ENCODE measurements around the gene RASL10B.

The RASL10B gene

DNA sequence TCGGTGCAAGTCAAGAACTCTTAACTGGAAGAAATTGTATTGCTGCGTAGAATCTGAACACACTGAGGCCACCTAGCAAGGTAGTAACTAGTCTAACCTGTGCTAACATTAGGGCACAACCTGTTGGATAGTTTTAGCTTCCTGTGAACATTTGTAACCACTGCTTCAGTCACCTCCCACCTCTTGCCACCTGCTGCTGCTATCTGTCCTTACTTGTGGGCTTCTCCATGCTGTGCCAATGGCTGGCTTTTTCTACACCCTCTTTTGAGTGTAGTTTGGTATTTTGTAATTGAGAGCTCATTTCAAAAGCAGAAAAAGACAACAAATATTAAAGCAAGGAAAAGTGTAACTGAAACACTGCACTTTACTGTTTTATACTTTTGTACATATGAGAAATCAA, 7.7 kb upstream of the RASL10B start:
- TF ChIP-seq, protein P1, sequence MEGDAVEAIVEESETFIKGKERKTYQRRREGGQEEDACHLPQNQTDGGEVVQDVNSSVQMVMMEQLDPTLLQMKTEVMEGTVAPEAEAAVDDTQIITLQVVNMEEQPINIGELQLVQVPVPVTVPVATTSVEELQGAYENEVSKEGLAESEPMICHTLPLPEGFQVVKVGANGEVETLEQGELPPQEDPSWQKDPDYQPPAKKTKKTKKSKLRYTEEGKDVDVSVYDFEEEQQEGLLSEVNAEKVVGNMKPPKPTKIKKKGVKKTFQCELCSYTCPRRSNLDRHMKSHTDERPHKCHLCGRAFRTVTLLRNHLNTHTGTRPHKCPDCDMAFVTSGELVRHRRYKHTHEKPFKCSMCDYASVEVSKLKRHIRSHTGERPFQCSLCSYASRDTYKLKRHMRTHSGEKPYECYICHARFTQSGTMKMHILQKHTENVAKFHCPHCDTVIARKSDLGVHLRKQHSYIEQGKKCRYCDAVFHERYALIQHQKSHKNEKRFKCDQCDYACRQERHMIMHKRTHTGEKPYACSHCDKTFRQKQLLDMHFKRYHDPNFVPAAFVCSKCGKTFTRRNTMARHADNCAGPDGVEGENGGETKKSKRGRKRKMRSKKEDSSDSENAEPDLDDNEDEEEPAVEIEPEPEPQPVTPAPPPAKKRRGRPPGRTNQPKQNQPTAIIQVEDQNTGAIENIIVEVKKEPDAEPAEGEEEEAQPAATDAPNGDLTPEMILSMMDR (IDR thresholded peaks at IDR 0.05; ENCODE audit: low read depth, low read length, poor library complexity, severe bottlenecking) = no peak
- TF ChIP-seq EZH2phosphoT487 (IDR thresholded peaks at IDR 0.05; ENCODE audit: borderline replicate concordance, low read length) = no peak
- Histone ChIP-seq H3K4me1 (ENCODE audit: control insufficient read depth, low read length) (peaks cover 12% of the 10 kb centered on the region), H3K36me3 (ENCODE audit: control insufficient read depth, low read length) (peaks cover 13% of the 10 kb centered on the region), H3K27me3 (ENCODE audit: control insufficient read depth, low read length) (no peaks in the 10 kb centered on the region), H3K27ac (ENCODE audit: low read depth, low read length) (no peak overlapping the region), H4K20me1 (ENCODE audit: control insufficient read depth, insufficient read depth, low read depth, low read length) (no peaks in the 10 kb centered on the region; the same call in 1 of the 2 replicates), H3F3A (ENCODE audit: control insufficient read depth, insufficient read depth) (no peaks in the 10 kb centered on the region), H3K4me2 (ENCODE audit: low read length) (no peak overlapping the region), H3K9me2 (replicated peaks; ENCODE audit: control insufficient read depth, low read length) (no peaks in the 10 kb centered on the region), H3K4me3 (ENCODE audit: low read length) (no peak overlapping the region), H3K79me2 (ENCODE audit: control insufficient read depth, low read length) (no peaks in the 10 kb centered on the region), H3K9me3 (ENCODE audit: control insufficient read depth, insufficient read depth, low read length) (no peaks in the 10 kb centered on the region)

DNA sequence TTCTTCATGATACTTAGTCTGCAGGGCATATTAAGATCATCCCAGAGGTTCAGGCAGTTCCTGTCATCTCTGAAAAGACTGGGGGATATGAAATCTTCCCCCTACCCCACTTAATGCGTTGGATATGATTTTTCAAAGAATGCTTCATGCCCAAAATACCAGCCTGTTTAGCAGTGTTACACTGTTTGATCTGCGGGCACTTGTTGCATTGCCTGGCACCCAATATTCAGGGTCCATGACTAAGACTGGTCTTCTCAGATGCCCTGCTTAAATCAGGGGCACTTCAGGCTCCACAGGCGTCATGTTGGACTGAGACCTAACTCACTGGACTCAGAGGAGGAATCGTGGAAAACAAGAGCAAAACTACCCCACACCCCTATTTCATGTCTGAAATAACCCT, 6.4 kb upstream of the RASL10B start:
- H3K9me2 ChIP-seq (replicated peaks; ENCODE audit: control insufficient read depth, low read length) = no peaks in the 10 kb centered on the region
- H4K20me1 ChIP-seq (ENCODE audit: control insufficient read depth, insufficient read depth, low read depth, low read length) = no peaks in the 10 kb centered on the region; the same call in 1 of the 2 replicates
- no peaks in the 10 kb centered on the region for H3F3A ChIP-seq (ENCODE audit: control insufficient read depth, insufficient read depth)
- H3K27me3 ChIP-seq (ENCODE audit: control insufficient read depth, low read length) = no peaks in the 10 kb centered on the region
- no peak overlapping the region for H3K4me3 ChIP-seq (ENCODE audit: low read length)
- H3K4me2 ChIP-seq (ENCODE audit: low read length) = no peak overlapping the region
- H3K4me1 ChIP-seq (ENCODE audit: control insufficient read depth, low read length) = peaks cover 12% of the 10 kb centered on the region
- H3K9me3 ChIP-seq (ENCODE audit: control insufficient read depth, insufficient read depth, low read length) = no peaks in the 10 kb centered on the region
- no peak for TF ChIP-seq EZH2phosphoT487 (IDR thresholded peaks at IDR 0.05; ENCODE audit: borderline replicate concordance, low read length)
- TF ChIP-seq, protein P1 (IDR thresholded peaks at IDR 0.05; ENCODE audit: low read depth, low read length, poor library complexity, severe bottlenecking) = no peak
- no peaks in the 10 kb centered on the region for H3K79me2 ChIP-seq (ENCODE audit: control insufficient read depth, low read length)
- no peak overlapping the region for H3K27ac ChIP-seq (ENCODE audit: low read depth, low read length)
- peaks cover 13% of the 10 kb centered on the region for H3K36me3 ChIP-seq (ENCODE audit: control insufficient read depth, low read length)

DNA sequence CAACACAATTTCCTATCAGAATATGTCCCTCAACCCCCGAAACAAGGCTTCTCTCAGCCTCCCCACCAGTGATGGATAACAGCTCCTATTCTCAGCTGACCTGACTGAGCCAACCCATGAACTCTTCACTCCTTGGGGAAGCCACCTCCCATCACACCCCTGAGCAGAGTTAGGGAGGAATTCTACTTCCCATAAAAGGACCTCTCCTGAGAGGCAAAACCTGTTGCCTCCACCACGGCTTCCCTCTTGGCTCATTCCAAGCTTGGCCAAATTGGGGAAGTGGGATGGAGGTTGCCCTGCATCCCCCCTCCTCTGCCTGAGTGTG, 5.7 kb upstream of the RASL10B start:
- TF ChIP-seq EZH2phosphoT487 (IDR thresholded peaks at IDR 0.05; ENCODE audit: borderline replicate concordance, low read length) = no peak
- TF ChIP-seq, protein P1 (IDR thresholded peaks at IDR 0.05; ENCODE audit: low read depth, low read length, poor library complexity, severe bottlenecking) = no peak
- H3K4me2 ChIP-seq (ENCODE audit: low read length) = no peak overlapping the region
- H3K9me2 ChIP-seq (replicated peaks; ENCODE audit: control insufficient read depth, low read length) = no peaks in the 10 kb centered on the region
- H3K79me2 ChIP-seq (ENCODE audit: control insufficient read depth, low read length) = no peaks in the 10 kb centered on the region
- no peaks in the 10 kb centered on the region; the same call in 1 of the 2 replicates for H4K20me1 ChIP-seq (ENCODE audit: control insufficient read depth, insufficient read depth, low read depth, low read length)
- H3K27me3 ChIP-seq (ENCODE audit: control insufficient read depth, low read length) = peaks cover 2% of the 10 kb centered on the region
- H3K4me3 ChIP-seq (ENCODE audit: low read length) = no peak overlapping the region
- peaks cover 12% of the 10 kb centered on the region for H3K4me1 ChIP-seq (ENCODE audit: control insufficient read depth, low read length)
- peaks cover 13% of the 10 kb centered on the region for H3K36me3 ChIP-seq (ENCODE audit: control insufficient read depth, low read length)
- H3K9me3 ChIP-seq (ENCODE audit: control insufficient read depth, insufficient read depth, low read length) = no peaks in the 10 kb centered on the region
- H3F3A ChIP-seq (ENCODE audit: control insufficient read depth, insufficient read depth) = no peaks in the 10 kb centered on the region
- H3K27ac ChIP-seq (ENCODE audit: low read depth, low read length) = no peak overlapping the region

Measured in DOHH2 (cell line).